AG08396 (cell line): ENCODE results near the gene KIAA1755.

Experiments
- DNase-seq: peaks from one replicate; pipeline ENCODE4 v3.0.0; 2012; ENCODE audit warnings: low spot score, mixed read lengths

The KIAA1755 gene

DNA sequence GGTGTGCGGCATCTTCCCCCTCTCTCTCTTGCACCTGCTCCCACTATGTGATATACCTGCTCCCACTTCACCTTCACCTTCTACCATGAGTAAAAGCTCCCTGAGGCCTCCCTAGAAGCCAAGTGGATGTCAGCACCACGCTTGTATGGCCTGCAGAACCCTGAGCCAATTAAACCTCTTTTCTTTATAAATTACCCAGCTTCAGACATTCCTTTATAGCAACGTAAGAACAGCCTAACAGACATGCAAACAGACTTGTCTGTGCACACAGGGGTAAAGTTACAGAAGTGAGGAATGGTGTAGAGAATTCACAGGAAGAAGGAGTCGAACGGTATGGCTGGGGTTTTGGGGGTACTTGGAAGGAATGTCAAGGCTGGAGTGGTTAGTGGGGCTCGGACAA lies 80.7 kb downstream of the KIAA1755 start:
- DNase-seq, result no peak

- DNase-seq, result no peak
These were observed 82.0 kb downstream of the KIAA1755 start for GRCh38 chr20:38178581-38178980.

DNA sequence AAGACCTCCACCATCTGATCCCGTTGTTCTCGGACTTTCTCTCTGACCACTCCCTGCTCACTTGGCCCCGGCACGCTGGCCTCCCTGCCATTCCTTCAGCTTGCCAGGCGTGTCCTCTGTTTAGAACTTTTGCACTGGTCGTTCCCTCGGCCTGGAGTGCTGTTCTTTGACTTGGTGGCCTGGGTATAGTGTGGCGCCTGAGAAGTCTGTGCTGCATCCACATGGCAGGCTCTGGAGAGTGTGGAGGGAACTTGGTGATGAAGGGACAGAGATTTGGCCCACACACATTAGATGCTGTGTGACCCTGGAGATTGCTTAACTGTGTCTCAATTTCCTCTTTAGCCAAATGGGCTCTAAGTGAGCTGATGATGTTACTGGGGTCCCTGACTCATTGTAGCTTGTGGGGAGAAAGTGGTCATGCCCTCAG lies 82.5 kb downstream of the KIAA1755 start:
- DNase-seq, result no peak

GRCh38 chr20:38177201-38177600 lies 83.3 kb downstream of the KIAA1755 start:
- no peak for DNase-seq

GRCh38 chr20:38175304-38176180 lies 85.0 kb downstream of the KIAA1755 start:
- DNase-seq, result no peak

GRCh38 chr20:38173237-38174156 lies 87.0 kb downstream of the KIAA1755 start:
- DNase-seq, result peak; percentile 88

DNA sequence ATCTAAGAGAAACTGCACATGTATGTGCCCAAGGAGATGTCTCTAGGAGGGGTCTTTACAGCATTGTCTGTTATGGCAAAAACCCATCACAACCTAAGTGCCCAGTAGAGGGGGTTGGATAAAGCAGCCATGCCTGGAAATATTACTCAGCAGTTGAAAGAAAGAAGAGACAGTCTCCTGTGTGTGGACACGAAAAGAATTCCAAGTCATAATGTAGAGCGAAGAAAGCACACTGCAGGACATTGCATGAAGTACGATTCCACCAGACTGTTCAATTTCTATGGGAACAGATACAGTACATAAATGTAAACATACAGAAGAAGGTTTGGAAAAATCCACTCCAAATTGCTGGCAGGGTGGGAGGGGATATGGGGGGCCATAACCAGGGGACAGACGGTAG lies 88.1 kb downstream of the KIAA1755 start:
- DNase-seq, result no peak

- no peak for DNase-seq
These were observed 88.9 kb downstream of the KIAA1755 start for GRCh38 chr20:38171675-38172043.

- peak; percentile 29 for DNase-seq
These were observed 89.5 kb downstream of the KIAA1755 start for GRCh38 chr20:38170826-38171674.

- DNase-seq, result no peak
These were observed 90.2 kb downstream of the KIAA1755 start for GRCh38 chr20:38170219-38170825.

DNA sequence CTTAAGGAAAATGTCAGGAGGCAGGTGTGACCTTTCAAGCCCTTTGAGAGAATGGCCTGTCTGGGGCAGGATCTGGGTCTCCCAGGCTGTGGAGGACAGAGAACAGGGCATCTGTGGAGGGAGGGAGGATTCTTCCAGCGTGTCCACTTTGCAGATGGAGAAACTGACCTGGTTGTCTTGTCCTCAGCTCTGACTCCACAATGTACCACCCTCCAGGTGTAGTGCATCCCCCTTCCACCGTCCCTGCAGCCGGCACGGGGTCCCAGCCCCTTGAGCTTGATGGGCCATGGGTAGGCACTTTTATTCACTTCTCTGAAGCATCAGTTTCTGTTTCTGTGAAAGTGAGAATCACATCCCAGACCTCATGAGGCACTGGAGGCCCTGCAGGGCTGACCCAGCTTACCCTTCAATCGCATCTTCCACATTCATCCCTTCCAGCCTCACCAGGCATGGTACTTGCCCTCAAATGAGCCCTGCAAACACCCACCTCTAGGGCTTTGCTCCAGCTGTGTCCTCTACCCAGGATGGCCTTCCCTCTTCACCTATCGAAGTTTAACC lies 90.8 kb downstream of the KIAA1755 start:
- no peak for DNase-seq

GRCh38 chr20:38168791-38169589 lies 91.5 kb downstream of the KIAA1755 start:
- no peak for DNase-seq

- DNase-seq, result peak; percentile 67
These were observed 92.4 kb downstream of the KIAA1755 start for GRCh38 chr20:38167851-38168760.

GRCh38 chr20:38167328-38167850 lies 93.1 kb downstream of the KIAA1755 start:
- no peak for DNase-seq

GRCh38 chr20:38166703-38167233 lies 93.8 kb downstream of the KIAA1755 start:
- no peak for DNase-seq

DNA sequence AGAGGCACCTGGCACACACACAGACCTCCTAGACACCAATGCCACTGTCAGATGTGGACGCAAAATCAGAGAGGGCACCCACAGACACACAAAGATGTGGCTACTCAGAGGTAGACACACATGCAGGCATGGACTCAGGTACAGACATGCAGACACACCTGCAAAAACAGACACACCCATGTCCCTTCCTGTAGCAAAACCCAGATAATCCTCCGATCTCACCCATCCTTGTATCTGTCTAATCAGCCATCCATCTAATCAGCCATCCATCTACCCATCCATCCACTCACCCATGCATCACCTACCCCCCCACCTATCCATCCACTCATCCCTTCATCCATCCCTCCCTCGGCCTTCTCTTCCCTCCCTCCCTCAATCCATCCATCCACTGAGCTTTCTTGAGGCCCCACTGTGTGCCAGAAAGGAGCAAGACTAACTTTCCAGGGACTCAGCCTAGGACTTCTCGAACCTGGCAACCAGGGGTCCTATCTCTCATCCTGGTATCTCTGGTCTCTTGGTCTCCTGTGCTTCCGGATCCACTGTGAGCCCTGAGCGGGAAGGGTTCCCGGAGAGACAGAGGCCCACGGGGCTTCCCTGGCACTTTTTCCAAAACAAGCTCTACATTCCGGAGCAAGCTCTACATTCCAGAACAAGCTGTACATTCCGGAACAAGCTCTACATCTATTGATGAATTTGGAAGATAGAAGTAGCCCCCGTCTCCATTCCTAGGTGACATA lies 94.4 kb downstream of the KIAA1755 start:
- DNase-seq, result no peak

DNA sequence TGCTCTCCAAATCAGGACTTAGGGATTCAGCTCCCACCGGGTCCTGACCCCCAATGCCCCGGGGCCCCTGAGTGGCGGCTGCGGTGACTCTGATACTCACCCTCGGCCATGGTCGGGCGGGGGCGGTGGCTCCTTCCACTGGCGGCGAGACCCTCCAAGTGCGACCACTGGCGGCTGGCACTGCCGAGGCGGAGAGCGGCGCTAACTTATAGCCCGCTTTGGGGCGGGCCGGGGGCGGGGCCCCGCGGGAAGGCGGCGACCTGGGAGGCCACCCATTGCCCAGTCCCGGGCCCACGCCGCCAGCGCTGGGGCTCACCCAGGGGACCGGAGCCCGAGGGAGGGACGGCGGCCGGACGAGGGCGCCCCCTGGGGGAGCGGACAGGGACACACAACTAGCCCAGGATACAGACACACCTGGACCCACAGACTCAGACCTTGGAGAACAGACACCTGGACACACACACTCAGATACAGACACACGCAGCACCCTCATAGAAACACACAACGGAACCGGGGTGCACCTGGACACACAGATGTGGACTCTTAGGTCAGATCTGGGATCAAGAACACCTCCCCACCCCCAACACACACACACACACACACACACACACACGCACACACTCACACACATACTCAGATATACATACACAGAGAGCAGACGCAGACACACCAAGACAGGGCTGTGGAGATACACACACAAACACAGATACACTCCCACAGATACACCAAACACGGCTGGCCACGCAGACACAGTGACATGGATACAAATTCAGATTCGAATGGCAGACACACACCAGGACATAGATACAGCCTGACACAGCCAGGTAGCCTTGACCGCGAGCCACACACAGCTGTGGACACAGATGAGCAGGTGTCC lies 95.2 kb downstream of the KIAA1755 start, which contains the start of gene TGM2:
TGM2 (minus strand) TSS at position 182 of the 877 bp plus-strand sequence; CDS start at position 110, 72 bp downstream.
- DNase-seq, result peak; percentile 87
